D721Med (cell line): ENCODE data around the gene SERHL2.
"Not testable (repeated sequence)": the region's sequence is repeated elsewhere in the genome, so short reads cannot be mapped to it uniquely, and the experiment has no call there.

ENCODE experiments used
- DNase-seq: peaks from one replicate; pipeline ENCODE4 v3.0.0; 2011; ENCODE audit warnings: low spot score; ENCODE audit not compliant: insufficient read length
- FAIRE-seq: peaks from 2 replicates; lab custom pipeline; 2011; peaks lifted over from hg19 to GRCh38; lab: Jason Lieb, UNC
- CTCF ChIP-seq: IDR thresholded peaks from 2 replicates; pipeline ENCODE4 v1.5.1; 2012; ENCODE audit warnings: mild to moderate bottlenecking, control low read depth; ENCODE audit not compliant: insufficient read depth; ENCODE audit errors: missing control alignments

Gene SERHL2

GRCh38 chr22:42613872-42614301, 60.1 kb downstream of the SERHL2 start:
- FAIRE-seq (no peak), DNase-seq (no peak)
- TF ChIP-seq CTCF = no peak

- no peak for TF ChIP-seq CTCF
- peak; percentile 49 for DNase-seq
- FAIRE-seq = no peak
Observed at GRCh38 chr22:42614312-42615091, 60.7 kb downstream of the SERHL2 start, which contains the start of gene POLDIP3. Gene POLDIP3 (minus strand): TSS chr22:42614883. CDS start chr22:42614857, 26 bp downstream.

- DNase-seq (no peak), FAIRE-seq (no peak)
- no peak for TF ChIP-seq CTCF
Observed at GRCh38 chr22:42615092-42615859, 61.5 kb downstream of the SERHL2 start.

- FAIRE-seq, DNase-seq: not testable (repeated sequence)
Observed at GRCh38 chr22:42615860-42616175, 62.1 kb downstream of the SERHL2 start.

- no peak for TF ChIP-seq CTCF
- no peak for DNase-seq
- no peak for FAIRE-seq
Observed at GRCh38 chr22:42617155-42617983, 63.6 kb downstream of the SERHL2 start.

- FAIRE-seq (no peak), DNase-seq (no peak)
- no peak for TF ChIP-seq CTCF
Observed at GRCh38 chr22:42619261-42620063, 65.7 kb downstream of the SERHL2 start.
